MM.1S (cell line): Measurements from ENCODE around the gene MTHFR.
A peak's percentile ranks its signal among the peaks of the same experiment; 100 is the strongest.

Source experiments
- DNase-seq: peaks from one replicate; pipeline ENCODE4 v3.0.0-alpha.2; 2015
- H2AFZ ChIP-seq: fragments of 300-600 bp; sonication (generic); 2 replicates; pipeline ENCODE4 v1.6.0; 2016; ENCODE audit warnings: antibody characterized with exemption, low read length
- H3F3A ChIP-seq: fragments of 300-600 bp; sonication (generic); 2 replicates; pipeline ENCODE4 v1.6.1; 2016; ENCODE audit warnings: mild to moderate bottlenecking, antibody characterized with exemption, low read length, moderate library complexity, mixed read lengths; ENCODE audit not compliant: insufficient read depth
- H3K27ac ChIP-seq: fragments of 300-600 bp; sonication (generic); 2 replicates; pipeline ENCODE4 v1.5.1; 2016; ENCODE audit warnings: mild to moderate bottlenecking, low read length
- H3K27me3 ChIP-seq: fragments of 300-600 bp; sonication (generic); replicated peaks from 2 replicates; pipeline ENCODE4 v1.6.0; 2016; ENCODE audit warnings: low read length; ENCODE audit not compliant: insufficient read depth
- H3K36me3 ChIP-seq: fragments of 300-600 bp; sonication (generic); replicated peaks from 2 replicates; pipeline ENCODE4 v1.6.1; 2016; ENCODE audit warnings: mild to moderate bottlenecking, low read length, mixed read lengths; ENCODE audit not compliant: insufficient read depth
- H3K4me1 ChIP-seq: fragments of 300-600 bp; sonication (generic); 2 replicates; pipeline ENCODE4 v1.6.1; 2016; ENCODE audit warnings: low read length, mixed read lengths
- H3K4me2 ChIP-seq: fragments of 300-600 bp; sonication (generic); 2 replicates; pipeline ENCODE4 v1.6.0; 2016; ENCODE audit warnings: low read depth, low read length
- H3K4me3 ChIP-seq: fragments of 300-600 bp; sonication (generic); 2 replicates; pipeline ENCODE4 v1.5.1; 2016; ENCODE audit warnings: low read length, mixed read lengths
- H3K79me2 ChIP-seq: fragments of 300-600 bp; sonication (generic); 2 replicates; pipeline ENCODE4 v1.6.1; 2016; ENCODE audit warnings: mixed run types, low read length, mixed read lengths
- H3K9ac ChIP-seq: fragments of 300-600 bp; sonication (generic); 2 replicates; pipeline ENCODE4 v1.6.1; 2016; ENCODE audit warnings: low read length, mixed read lengths
- H3K9me2 ChIP-seq: fragments of 300-600 bp; sonication (generic); replicated peaks from 2 replicates; pipeline ENCODE4 v1.6.1; 2016; ENCODE audit warnings: mild to moderate bottlenecking, low read length, mixed read lengths; ENCODE audit not compliant: insufficient read depth
- H3K9me3 ChIP-seq: fragments of 300-600 bp; sonication (generic); replicated peaks from 2 replicates; pipeline ENCODE4 v1.6.1; 2016; ENCODE audit warnings: mild to moderate bottlenecking, low read length, mixed read lengths; ENCODE audit not compliant: insufficient read depth
- H4K20me1 ChIP-seq: fragments of 300-600 bp; sonication (generic); 2 replicates; pipeline ENCODE4 v1.6.1; 2016; ENCODE audit warnings: mild to moderate bottlenecking, low read length, moderate library complexity, mixed read lengths; ENCODE audit not compliant: insufficient read depth
- EZH2 ChIP-seq: fragments of 300-600 bp; sonication (generic); optimal IDR thresholded peaks from 2 replicates; pipeline ENCODE3; 2017; ENCODE audit warnings: low read depth, mild to moderate bottlenecking, antibody characterized with exemption, low read length, mixed read lengths
- EZH2phosphoT487 ChIP-seq: fragments of 300-600 bp; sonication (generic); IDR thresholded peaks from 2 replicates; pipeline ENCODE4 v1.6.1; 2018; ENCODE audit warnings: antibody characterized with exemption, low read length
- TF ChIP-seq, protein P1 (sequence below): fragments of 300-600 bp; sonication (generic); IDR thresholded peaks from 2 replicates; pipeline ENCODE4 v1.5.1; 2016; ENCODE audit warnings: antibody characterized with exemption, low read length, mixed read lengths

The MTHFR gene

GRCh38 chr1:11813021-11813420 is 7.3 kb upstream of the MTHFR start:
- no peaks in the 10 kb centered on the region for H4K20me1 ChIP-seq
- H3K27me3 ChIP-seq, result no peaks in the 10 kb centered on the region
- H3K4me2 ChIP-seq, result no peak overlapping the region
- DNase-seq, result no peak
- H3K79me2 ChIP-seq, result peaks cover 10% of the 10 kb centered on the region
- TF ChIP-seq EZH2 (no peak), EZH2phosphoT487 (no peak)
- TF ChIP-seq, protein P1, sequence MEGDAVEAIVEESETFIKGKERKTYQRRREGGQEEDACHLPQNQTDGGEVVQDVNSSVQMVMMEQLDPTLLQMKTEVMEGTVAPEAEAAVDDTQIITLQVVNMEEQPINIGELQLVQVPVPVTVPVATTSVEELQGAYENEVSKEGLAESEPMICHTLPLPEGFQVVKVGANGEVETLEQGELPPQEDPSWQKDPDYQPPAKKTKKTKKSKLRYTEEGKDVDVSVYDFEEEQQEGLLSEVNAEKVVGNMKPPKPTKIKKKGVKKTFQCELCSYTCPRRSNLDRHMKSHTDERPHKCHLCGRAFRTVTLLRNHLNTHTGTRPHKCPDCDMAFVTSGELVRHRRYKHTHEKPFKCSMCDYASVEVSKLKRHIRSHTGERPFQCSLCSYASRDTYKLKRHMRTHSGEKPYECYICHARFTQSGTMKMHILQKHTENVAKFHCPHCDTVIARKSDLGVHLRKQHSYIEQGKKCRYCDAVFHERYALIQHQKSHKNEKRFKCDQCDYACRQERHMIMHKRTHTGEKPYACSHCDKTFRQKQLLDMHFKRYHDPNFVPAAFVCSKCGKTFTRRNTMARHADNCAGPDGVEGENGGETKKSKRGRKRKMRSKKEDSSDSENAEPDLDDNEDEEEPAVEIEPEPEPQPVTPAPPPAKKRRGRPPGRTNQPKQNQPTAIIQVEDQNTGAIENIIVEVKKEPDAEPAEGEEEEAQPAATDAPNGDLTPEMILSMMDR, result no peak
- no peaks in the 10 kb centered on the region for H3K4me1 ChIP-seq
- H3K9ac ChIP-seq, result no peak overlapping the region
- no peak overlapping the region for H3K27ac ChIP-seq
- H2AFZ ChIP-seq, result no peak overlapping the region
- H3K9me2 ChIP-seq, result no peaks in the 10 kb centered on the region
- H3K36me3 ChIP-seq, result peaks cover 9% of the 10 kb centered on the region
- no peaks in the 10 kb centered on the region for H3K9me3 ChIP-seq
- no peak overlapping the region for H3K4me3 ChIP-seq
- no peaks in the 10 kb centered on the region for H3F3A ChIP-seq

DNA sequence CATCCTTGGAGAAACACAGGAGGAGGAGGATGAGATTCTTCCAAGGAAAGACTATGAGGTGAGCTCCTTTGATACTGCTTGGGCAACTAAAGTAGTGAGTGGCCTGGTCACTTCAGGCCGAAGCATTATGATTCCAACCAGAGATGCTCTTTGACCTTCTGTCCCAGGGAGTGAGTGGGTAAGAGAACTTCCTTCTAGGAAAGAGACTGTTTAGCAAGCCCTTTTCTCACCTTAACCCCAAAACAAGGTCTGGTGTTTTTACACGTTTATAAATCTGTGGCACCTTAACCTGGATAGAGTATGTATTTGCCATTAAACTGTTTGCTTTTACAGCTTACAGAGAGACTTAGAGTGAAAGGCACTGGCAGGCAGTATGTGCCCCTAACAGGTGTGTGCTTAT is 1.4 kb upstream of the MTHFR start:
- Histone ChIP-seq H3K4me2 (peak overlapping the region; percentile 95), H3K27me3 (no peaks in the 10 kb centered on the region), H3K9me2 (no peaks in the 10 kb centered on the region), H3K79me2 (peaks cover 55% of the 10 kb centered on the region), H3K9ac (peak overlapping the region; percentile 69; the same call in 1 of the 2 replicates), H2AFZ (0 out of 2 replicates have a peak overlapping the region, but pooled peaks have one; percentile 64), H4K20me1 (no peaks in the 10 kb centered on the region), H3K27ac (peak overlapping the region; percentile 62; the same call in 1 of the 2 replicates), H3K4me3 (peak overlapping the region; percentile 72), H3F3A (peaks cover 26% of the 10 kb centered on the region), H3K9me3 (no peaks in the 10 kb centered on the region), H3K36me3 (no peaks in the 10 kb centered on the region), H3K4me1 (peaks cover 28% of the 10 kb centered on the region)
- no peak for TF ChIP-seq EZH2
- TF ChIP-seq, protein P1, result no peak
- TF ChIP-seq EZH2phosphoT487, result no peak
- DNase-seq, result no peak

- peak; percentile 14 for DNase-seq
- Histone ChIP-seq H2AFZ (peak overlapping the region; percentile 64), H3K9me2 (no peaks in the 10 kb centered on the region), H3K27me3 (no peaks in the 10 kb centered on the region), H3K9me3 (no peaks in the 10 kb centered on the region), H3K4me2 (peak overlapping the region; percentile 95), H3K36me3 (no peaks in the 10 kb centered on the region), H3K9ac (peak overlapping the region; percentile 69), H3K4me3 (peak overlapping the region; percentile 72), H3F3A (peaks cover 26% of the 10 kb centered on the region), H4K20me1 (no peaks in the 10 kb centered on the region), H3K4me1 (peaks cover 28% of the 10 kb centered on the region), H3K79me2 (peaks cover 55% of the 10 kb centered on the region), H3K27ac (peak overlapping the region; percentile 62)
- no peak for TF ChIP-seq EZH2phosphoT487
- TF ChIP-seq, protein P1, result no peak
- TF ChIP-seq EZH2, result no peak
Measured at GRCh38 chr1:11806307-11806936, 658 bp upstream of the MTHFR start.
